ENCODE measurements around the gene MAP2K5.

MAP2K5 gene

DNA sequence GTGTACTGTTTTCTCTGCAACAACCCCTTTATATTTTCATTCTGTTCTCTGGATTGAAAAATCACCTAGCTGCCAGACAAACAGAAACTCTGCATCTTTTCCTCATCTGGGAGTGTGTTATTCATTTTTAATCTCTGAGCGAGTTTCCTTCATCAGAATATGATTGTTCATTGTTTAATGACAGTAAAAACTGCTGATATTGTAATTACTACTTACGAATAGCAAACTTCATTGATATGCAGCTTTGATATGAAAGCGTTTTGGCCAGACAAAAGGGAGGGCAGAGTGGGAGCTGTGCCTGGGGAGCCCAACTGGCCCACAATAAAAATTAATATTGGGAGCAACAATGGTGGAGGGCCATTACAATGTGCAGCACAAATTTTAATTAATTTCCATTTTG is 150.1 kb downstream of the MAP2K5 start:
- H3K4me3 ChIP-seq (ENCODE audit: low read depth, low read length), result no peak overlapping the region
- DNase-seq (ENCODE audit: low read depth), result no peak
- TF ChIP-seq, protein P1, sequence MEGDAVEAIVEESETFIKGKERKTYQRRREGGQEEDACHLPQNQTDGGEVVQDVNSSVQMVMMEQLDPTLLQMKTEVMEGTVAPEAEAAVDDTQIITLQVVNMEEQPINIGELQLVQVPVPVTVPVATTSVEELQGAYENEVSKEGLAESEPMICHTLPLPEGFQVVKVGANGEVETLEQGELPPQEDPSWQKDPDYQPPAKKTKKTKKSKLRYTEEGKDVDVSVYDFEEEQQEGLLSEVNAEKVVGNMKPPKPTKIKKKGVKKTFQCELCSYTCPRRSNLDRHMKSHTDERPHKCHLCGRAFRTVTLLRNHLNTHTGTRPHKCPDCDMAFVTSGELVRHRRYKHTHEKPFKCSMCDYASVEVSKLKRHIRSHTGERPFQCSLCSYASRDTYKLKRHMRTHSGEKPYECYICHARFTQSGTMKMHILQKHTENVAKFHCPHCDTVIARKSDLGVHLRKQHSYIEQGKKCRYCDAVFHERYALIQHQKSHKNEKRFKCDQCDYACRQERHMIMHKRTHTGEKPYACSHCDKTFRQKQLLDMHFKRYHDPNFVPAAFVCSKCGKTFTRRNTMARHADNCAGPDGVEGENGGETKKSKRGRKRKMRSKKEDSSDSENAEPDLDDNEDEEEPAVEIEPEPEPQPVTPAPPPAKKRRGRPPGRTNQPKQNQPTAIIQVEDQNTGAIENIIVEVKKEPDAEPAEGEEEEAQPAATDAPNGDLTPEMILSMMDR (IDR thresholded peaks at IDR 0.05; ENCODE audit: control insufficient read depth, extremely low read depth, insufficient read depth), result no peak

DNA sequence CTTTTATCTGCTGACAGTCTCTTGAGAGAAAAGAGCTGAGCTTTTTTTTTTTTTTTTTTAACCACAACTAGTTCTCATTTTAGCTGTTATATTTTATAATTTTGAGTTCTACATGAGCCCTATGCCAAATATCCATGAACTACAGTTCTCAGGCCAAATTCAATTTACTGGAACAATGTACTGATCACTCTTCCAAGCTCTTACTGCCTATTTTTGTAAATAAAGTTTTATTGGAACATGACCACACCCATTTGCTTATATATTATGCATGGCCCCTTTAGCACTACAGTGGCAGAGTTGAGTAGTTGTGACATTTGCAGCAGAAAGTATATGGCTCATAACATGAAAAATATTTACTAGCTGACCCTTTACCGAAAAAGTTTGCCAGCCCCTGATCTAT is 153.6 kb downstream of the MAP2K5 start:
- no peak for DNase-seq (ENCODE audit: low read depth)
- TF ChIP-seq, protein P1 (IDR thresholded peaks at IDR 0.05; ENCODE audit: control insufficient read depth, extremely low read depth, insufficient read depth), result no peak
- no peak overlapping the region for H3K4me3 ChIP-seq (ENCODE audit: low read depth, low read length)

DNA sequence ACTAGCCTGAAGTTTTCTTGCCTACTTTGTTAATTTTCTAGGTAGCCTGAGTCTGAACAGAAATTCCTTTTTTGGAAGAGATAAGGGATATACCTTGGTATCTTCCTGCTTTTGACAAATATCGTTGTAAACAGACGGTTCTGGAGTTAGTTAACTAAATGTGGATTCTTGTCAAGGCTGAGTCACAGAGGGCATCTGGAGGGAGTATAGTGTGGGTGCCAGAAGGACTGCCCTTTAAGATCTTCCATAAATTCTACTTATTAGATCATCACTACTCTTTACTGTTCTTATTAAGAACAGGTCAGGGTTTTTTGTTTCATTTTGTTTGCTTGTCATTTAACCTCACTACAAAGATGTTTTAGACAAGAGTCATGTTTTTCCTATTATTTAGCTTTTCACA is 157.5 kb downstream of the MAP2K5 start:
- no peak for DNase-seq (ENCODE audit: low read depth)
- TF ChIP-seq, protein P1 (IDR thresholded peaks at IDR 0.05; ENCODE audit: control insufficient read depth, extremely low read depth, insufficient read depth), result no peak
- H3K4me3 ChIP-seq (ENCODE audit: low read depth, low read length), result no peak overlapping the region

DNA sequence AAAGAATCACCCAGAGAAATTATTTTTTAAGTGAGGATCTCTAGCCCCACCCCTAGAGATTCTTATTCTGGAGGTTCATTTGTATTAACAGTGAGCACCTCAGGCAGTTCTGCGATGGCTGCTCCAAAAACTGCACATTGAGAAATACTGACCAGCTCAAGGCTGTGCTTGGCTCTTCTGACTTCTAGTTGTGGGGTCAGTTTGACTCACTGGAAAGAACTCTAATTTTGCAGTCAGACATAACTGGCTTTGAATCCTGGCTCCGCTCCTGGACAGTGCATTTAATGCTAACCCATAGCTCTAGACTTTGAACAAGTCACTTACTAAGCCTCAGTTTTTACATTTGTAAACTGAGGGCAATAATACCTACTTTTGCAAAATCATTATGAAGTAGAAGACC is 159.2 kb downstream of the MAP2K5 start:
- TF ChIP-seq, protein P1 (IDR thresholded peaks at IDR 0.05; ENCODE audit: control insufficient read depth, extremely low read depth, insufficient read depth), result no peak
- H3K4me3 ChIP-seq (ENCODE audit: low read depth, low read length), result no peak overlapping the region
- DNase-seq (ENCODE audit: low read depth), result no peak

DNA sequence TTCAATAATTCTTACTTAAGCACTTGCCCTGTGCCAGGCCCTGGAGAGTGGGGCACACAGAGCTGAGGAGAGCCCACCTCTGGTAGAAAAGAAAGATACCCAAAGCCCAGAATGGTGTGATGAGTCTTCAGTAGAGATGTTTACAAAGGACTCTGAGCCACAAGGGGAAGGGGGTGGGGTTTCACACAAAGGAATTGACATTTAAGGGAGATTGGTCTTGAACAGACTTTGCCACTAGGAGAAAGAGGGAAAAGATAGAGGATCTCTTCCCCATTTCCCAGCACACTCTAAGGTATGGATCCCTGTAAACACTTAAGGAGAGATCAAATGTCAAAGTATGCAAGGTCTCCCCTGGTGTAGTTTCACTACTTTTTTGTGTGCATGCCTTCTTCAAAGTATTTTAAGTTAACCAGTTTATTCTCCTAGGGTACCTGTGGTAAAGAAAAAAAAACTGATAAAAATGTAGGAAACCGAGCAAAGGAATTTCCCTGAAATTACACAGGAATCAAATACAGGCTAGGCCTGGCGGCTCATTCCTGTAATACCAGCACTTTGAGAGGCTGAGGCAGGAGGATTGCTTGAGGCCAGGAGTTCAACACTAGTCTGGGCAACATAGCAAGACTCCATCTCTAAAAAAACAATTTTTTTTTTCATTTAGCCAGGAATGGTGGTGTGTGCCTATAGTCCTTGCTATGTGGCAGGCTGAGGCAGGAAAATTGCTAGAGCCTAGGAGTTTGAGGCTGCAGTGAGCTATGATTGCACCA is 165.2 kb downstream of the MAP2K5 start:
- no peak for DNase-seq (ENCODE audit: low read depth)
- TF ChIP-seq, protein P1 (IDR thresholded peaks at IDR 0.05; ENCODE audit: control insufficient read depth, extremely low read depth, insufficient read depth), result no peak
- no peak overlapping the region for H3K4me3 ChIP-seq (ENCODE audit: low read depth, low read length)

DNA sequence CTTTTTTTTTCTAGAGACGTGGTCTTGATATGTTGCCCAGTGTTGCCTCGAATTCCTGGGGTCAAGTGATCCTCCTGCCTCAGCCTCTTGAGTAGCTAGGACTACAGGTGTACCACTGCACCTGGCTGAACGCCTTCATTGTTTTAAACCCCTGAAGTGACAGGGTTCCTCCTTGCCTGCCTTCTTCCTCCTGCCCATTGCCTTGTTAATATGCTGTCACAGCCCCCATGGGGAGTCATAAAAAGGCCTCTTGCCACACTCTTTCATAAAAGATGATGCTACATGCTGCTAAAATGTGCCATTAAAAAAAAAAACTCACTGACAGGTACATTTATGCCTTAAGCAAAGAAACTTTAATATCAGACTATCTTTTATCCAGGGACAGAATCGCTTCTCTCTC is 166.0 kb downstream of the MAP2K5 start:
- TF ChIP-seq, protein P1 (IDR thresholded peaks at IDR 0.05; ENCODE audit: control insufficient read depth, extremely low read depth, insufficient read depth), result no peak
- no peak for DNase-seq (ENCODE audit: low read depth)

DNA sequence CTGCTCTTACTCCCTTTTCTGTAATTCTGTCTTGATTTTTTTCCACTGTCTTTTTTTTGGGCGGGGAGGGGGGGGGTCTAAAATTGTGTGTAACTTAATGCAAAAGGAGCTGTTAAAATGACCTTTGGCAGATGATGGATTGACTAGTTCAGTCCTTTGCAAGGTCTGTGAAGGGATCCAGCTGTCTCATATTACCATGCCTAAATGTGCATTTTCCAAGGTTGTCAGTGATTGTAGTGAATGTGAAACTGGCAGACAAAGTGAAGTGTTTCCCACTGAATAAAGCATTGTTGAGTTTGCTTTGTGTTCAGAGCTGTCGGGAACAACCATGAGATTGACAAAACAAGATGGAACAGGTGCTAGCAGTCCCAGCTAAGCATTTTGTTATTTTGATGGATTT is 172.7 kb downstream of the MAP2K5 start:
- no peak overlapping the region for H3K4me3 ChIP-seq (ENCODE audit: low read depth, low read length)
- DNase-seq (ENCODE audit: low read depth), result no peak
- TF ChIP-seq, protein P1 (IDR thresholded peaks at IDR 0.05; ENCODE audit: control insufficient read depth, extremely low read depth, insufficient read depth), result no peak

More for the DNA sequence above, 166.0 kb downstream of the MAP2K5 start:
- no peak overlapping the region for H3K4me3 ChIP-seq (ENCODE audit: low read depth, low read length)

Measured in LNCaP clone FGC (cell line).